Aortic smooth muscle cell (primary cell): ENCODE measurements around the gene FRRS1L. TPM values are rescaled to one million over a fixed set of nuclear protein-coding genes. Genes with fewer than 3 reads are reported as not detected.

Source experiments
- total RNA-seq: library from RNA; depleted of rRNA; stranded (reverse); fragments of >200 nt; gene quantifications from 2 replicates; pipeline ENCODE4 v1.2.3, GENCODE V29; 2014

The FRRS1L gene, protein sequence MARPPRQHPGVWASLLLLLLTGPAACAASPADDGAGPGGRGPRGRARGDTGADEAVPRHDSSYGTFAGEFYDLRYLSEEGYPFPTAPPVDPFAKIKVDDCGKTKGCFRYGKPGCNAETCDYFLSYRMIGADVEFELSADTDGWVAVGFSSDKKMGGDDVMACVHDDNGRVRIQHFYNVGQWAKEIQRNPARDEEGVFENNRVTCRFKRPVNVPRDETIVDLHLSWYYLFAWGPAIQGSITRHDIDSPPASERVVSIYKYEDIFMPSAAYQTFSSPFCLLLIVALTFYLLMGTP
- total RNA-seq = not detected in 2 replicates

GRCh38 chr9:109166771-109167601 is at the start of gene FRRS1L:
FRRS1L (minus strand) TSS chr9:109167249; CDS start chr9:109167138, 111 bp downstream.

GRCh38 chr9:109119439-109120203 is 47.4 kb downstream of the FRRS1L start, which contains the start of gene TMEM245:
TMEM245 (minus strand) TSS chr9:109119947; CDS start chr9:109119913, 34 bp downstream.

Other genes starting within 250 kb of the FRRS1L start
- 31.5 and 39.4 TPM in 2 replicates for gene ELP1, start 233.1 kb downstream of the FRRS1L start, total RNA-seq
- gene ABITRAM, start 232.8 kb downstream of the FRRS1L start, total RNA-seq = 5.8 and 6.9 TPM in 2 replicates
- 41.0 and 45.7 TPM in 2 replicates for gene CTNNAL1, start 153.8 kb downstream of the FRRS1L start, total RNA-seq
- gene TMEM245, start 47.3 kb downstream of the FRRS1L start, total RNA-seq = 48.4 and 50.2 TPM in 2 replicates
- under 0.01 and 0.25 TPM in 2 replicates for gene EPB41L4B, start 153.8 kb upstream of the FRRS1L start, total RNA-seq